ENCODE data around the gene SULT1C4.

Gene SULT1C4

DNA sequence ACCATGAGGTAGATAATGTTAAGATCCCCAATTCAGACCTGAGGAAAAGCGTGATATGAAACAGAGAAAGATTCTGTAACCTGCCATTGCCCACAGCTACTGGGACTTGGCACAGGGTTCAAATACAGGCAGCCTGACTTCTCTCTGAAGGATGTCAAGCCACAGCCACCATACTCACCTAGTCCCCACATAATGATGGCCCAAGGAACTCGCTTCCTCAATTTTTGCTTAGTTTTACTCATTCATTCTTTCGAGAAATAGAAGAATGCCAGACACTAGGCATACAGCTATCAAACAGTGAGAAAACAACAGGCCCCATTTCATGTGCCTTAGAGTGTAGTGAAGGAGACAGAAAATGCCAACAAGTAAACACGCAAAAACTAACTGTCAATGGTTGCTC, 980 bp upstream of the SULT1C4 start:
- no peak for DNase-seq

DNA sequence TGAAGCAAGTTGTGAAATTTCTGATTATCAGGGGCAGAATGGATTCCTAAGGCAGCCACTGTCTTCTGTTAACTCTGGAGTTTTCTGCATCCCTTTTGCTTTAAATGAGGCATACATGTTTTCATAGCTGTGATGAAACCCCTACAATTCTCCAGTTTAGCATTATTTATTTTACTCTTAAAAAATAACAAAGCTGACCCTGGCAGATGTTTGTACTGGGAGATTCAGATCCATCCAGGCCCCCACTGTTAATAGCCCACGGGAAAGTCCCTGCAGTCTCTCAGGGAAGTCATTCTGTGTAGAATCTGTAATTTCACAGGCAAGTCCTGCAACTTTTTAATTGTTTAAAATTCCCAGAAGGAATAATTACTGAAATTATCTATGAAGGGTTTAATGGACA, 353 bp upstream of the SULT1C4 start:
- no peak for DNase-seq

DNA sequence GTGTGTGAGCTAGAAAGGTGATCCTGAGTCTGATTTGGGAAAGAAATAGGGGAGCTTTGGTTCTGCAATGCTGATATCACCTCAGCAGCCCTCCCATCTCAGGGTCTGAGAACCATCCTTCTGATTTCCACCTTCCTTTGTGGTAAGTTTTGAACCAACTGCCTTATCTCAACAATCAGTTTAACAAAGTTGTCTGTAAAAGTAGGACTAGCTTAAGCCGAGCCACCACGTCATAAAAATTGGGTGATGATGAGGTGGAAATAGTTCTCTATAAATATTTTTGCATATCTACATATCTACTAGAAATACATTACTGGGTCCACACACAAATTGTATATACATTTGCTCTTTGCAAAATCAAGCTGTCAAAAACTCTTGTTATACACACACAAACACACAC, 1.1 kb downstream of the SULT1C4 start:
- no peak for DNase-seq

DNA sequence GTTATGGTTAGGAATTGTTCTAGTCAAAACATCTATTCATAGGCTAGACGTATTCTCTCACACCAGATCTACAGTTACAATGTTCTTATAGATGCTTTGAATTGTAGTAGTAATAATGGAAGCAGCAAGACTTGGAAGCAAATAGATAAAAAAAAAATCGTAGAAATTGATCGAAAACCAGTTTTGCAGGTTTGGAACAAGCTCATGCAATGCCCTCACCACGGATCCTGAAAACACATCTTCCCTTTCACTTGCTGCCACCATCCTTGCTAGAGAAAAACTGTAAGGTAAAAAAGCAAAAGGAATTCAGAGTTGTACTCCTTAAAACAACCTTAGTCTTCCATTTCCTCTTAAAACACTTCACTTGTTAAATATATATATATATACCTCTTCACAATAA, 4.4 kb downstream of the SULT1C4 start:
- no peak for DNase-seq

DNA sequence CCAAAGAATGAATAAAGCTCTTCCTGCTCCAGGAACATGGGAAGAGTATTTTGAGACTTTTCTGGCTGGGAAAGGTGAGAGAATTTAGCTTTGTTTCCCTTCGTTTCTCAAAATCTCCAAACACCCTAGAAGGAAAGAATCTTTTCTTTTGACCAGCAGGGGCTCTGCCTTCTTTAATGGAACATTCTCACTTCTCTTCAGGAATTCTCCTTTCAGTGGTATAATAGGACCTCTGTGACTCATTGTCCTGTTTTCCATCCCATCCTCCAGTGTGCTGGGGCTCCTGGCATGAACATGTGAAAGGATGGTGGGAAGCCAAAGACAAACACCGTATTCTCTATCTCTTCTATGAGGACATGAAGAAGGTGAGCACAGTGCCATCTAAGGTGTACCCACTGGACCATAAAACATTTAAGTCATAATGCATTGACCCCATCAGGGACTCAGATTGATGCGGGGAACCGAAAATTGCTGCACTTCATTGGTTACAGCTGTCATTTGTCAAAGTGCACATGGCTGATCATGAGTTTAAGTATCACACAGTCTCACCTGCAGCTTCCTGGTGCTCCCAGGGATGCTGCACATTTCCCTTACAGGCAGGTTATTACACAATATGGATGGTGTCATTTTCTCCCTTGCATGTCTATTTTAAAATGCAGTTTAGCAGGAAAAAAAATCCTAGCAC, 5.5 kb downstream of the SULT1C4 start:
- DNase-seq, result no peak

DNA sequence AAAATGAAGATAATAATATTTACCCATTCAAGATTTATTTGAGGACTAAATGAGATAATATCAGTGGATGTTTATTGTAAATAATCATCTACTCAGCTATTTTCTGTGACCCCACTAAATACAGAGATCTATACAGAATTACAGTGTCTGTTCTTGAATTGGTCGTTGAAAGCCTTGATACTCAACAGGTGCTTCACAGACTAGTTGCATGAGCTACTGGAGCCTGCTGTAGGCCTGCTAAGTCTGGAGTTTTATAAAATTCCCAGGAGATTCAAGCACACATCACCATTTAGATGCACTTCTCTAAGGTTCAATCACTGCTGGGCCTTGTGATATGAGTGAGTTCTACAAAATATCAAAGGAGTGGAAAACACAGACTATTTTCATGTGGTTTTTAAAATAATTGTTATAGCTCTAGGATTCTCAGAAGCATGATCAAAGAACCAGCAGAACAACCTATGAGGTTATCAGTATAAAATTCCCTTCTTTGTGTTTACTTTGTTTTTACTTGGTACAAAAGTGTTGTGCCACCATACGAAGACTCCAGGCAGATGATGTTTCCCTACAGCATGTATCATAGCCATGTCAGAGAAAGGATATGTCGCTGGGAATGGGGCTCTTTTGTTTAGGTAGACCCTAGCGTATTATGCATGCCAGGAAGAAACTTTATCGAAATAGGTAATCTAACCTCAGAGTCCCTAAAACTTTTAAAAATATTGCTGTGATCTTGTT, 7.1 kb downstream of the SULT1C4 start:
- DNase-seq, result no peak

DNA sequence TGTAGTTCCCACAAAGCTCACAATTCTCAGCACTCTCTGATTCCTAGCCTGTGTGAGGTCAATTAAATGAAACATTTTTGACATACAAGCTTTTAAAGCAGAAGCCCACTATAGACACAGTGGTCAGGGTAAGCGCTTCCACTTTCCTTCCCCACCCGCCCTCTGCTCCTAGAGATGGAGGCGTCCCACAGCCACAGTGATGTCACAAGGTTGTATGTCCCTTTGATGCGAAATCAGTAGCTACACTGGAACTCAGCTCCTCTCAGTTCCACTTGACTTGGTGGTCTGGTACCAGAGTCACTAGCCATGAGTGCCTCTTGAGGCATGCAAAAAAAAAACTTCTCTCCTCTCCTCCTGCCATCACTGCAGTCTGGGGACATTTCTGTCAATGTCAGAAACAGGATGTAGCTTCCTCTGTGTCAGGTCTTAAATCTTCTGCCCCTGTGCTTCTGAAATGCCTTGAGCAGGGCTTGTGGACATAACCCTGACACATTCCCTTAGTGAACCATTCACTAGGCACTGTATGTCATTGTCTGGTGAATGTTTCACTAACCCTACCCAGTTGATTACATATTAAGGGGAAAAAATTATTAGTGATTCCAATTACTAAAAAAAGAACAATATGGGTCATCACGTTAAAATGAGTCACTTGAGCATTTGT, 7.8 kb downstream of the SULT1C4 start:
- no peak for DNase-seq

DNA sequence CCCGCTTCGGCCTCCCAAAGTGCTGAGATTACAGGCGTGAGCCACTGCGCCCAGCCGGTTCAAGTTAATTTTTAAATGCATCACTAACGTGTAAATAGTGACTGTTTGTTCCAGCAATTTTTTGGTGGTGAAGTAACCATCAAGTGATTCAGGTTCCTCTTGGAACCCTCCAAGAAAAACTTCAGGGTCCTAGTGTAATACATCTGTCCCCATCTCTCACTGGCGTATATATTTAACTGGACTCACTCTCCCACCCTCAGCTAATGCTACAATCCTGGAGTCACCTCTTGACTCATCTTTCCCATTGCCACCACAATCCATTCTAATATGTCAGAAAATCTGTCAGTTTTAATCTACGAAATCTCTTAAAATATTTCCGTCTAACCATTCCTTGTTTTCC, 10.3 kb downstream of the SULT1C4 start:
- DNase-seq, result no peak

DNA sequence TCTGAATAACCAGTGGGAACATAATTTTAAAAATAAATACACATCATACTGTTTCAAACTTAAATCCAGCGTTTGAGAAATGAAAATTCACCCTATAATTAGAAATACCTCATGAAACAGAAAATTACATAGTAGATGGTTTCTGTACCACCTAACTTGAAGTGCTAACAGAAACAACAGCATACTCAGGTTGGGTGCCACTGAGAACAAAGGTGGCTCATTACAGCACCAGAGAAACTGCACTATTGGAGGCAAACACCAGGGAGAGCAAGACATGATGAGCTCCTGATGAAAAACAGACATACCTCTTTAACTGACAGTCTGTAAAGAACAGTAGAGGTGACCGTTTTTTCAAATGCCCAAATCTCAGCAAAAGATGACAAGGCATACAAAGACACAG, 12.6 kb downstream of the SULT1C4 start:
- DNase-seq, result no peak

DNA sequence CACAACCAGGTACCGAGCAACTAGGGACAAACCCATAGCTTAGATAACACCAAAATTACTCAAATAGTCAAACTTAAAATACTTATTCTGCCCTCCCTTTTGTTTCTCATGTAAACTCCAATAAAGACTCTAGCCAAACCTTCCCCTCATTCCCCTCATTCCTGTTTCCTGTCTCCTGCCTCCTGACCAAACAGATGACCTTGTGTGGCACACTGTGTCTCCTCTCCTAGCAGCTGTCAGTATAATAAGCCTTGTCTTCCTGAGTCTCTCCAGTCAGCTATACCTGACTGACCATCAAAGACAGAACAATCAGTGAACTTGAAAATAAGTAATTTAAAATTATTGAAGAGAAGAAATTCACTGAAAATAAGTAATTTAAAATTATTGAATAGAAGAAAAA, 14.3 kb downstream of the SULT1C4 start:
- no peak for DNase-seq

DNA sequence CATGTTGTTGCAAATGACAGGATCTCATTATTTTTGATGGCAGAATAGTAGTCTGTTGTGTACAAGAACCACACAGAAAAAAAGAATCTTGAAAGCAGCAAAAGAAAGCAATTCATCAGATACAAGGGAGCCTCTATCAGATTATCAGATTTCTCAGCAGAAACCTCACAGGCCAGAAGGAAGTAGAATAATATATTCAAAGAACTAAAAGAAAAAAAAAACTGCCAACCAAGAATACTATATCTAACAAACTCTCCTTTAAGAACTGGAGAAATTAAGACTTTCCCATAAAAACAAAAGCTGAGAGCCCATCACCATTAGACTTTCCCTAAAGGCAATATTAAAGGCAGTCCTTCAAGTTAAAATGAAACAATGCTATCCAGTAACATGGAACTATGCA, 15.4 kb downstream of the SULT1C4 start:
- no peak for DNase-seq

DNA sequence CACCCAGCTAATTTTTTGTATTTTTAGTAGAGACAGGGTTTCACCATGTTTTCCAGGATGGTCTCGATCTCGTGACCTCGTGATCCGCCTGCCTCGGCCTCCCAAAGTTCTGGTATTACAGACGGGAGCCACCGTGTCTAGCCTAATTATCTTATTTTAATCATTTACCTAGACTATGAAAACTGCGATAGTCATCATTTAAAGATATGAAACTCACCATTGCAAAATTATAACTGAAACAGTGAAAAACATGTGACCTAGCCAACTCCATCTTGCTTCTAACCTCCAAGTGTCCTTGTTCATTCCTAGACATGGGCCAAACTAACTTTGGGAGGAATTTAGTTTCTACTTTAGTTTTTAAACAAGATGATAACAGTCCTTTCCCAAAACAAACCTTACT, 17.4 kb downstream of the SULT1C4 start:
- no peak for DNase-seq

DNA sequence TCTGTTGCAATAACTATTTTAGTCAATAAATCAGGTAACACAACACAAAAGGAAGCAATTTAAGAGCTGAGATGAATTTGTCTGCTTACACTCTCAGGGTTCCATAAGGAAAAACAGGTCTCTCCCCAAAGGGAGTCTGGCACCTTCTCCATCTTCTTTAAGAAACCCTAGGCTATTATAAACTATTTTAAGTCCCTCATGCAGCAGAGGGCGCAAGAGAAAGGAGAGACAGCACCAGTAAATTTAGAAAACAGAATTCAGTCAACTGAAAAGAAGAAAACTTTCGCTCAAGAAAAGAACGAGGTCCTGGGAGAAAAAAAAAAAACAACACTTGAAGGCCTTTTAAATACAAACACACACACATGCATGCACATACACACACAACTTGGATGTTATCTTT, 19.1 kb downstream of the SULT1C4 start:
- no peak for DNase-seq

DNA sequence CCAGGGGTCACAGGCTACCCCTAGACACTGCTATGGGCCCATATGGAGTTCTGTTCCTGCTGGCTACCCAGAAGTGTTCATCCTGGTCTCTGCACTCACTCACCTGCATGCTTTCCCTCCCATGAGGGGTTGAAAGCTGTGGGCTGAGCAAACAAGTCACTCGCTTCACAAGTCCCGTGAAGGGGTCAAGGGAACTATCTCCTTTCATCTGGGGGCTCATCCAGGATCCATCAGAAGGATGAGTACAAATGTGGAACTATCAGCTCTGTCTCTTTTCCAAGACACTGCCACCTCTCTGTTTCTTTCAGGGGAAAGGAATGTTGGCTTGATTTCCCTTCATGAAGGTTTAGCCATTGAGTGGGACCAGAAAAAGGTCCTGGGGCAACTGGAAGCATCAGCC, 21.7 kb downstream of the SULT1C4 start:
- no peak for DNase-seq

DNA sequence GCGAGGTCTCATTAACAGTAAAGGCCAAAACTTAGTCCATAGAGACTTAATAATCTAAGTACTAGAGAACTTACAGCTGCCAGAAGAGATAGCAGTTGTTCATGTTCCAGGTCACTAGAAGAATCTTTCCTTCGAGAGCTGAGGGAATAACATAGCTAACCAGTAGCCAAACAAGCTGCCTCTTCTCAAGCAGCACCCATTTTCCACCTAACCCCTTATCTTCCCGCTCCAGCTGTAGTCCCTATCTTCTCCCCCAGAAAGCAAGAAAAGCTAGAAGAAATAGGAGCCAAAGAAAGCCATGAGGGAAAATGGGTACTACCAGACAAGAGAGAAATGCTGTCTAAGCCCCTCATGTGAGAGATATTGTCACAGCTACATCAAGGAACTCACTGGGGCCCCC, 24.0 kb downstream of the SULT1C4 start:
- DNase-seq, result no peak

DNA sequence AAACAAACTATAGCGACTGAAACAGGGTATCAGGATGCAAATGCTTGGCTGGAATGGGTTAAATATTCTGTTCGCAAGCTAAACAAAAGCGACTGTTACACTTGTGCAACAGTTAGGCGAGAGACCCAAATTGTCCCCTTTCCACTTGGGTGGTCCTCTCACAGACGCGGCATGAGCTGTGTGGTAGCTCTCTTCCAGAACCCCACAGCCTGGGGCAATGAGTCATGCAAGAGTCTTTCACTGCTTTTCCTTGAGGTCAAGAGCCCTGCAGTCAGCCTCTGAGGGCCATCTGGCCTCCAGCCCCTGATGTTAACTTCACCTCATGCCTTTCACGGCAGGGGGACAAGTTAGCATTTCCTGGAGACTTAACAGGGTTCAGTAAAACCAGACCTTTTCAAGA, 25.7 kb downstream of the SULT1C4 start:
- DNase-seq, result no peak

DNA sequence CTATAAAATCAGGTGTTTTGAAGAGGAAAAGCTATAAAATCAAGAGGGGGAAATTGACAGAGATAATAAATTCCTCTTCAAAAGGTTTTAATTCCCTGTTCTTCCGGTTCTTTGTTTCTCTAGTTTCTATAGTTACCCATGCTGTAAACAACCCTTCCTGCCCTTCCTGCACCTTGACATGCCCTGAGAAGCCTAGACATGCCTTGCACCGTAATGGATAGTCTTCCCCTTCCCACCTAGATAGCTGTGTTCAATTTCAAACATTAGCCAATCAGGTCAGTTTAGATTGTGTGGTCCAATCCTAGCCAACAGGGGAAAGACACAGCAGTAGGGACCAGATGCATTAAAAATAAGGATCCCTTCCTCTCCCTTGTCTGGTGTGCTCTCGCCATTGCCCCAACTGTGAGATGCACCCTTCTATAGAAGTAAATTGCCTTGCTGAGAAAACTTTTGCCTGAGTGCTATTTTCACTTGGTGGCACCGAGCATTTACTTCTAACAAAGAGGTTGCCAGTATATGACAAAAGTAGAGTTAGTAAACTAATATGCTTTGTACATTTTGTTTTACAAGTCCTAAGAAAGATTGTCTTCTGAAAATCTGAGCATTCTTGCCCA, 27.1 kb downstream of the SULT1C4 start:
- DNase-seq, result no peak

DNA sequence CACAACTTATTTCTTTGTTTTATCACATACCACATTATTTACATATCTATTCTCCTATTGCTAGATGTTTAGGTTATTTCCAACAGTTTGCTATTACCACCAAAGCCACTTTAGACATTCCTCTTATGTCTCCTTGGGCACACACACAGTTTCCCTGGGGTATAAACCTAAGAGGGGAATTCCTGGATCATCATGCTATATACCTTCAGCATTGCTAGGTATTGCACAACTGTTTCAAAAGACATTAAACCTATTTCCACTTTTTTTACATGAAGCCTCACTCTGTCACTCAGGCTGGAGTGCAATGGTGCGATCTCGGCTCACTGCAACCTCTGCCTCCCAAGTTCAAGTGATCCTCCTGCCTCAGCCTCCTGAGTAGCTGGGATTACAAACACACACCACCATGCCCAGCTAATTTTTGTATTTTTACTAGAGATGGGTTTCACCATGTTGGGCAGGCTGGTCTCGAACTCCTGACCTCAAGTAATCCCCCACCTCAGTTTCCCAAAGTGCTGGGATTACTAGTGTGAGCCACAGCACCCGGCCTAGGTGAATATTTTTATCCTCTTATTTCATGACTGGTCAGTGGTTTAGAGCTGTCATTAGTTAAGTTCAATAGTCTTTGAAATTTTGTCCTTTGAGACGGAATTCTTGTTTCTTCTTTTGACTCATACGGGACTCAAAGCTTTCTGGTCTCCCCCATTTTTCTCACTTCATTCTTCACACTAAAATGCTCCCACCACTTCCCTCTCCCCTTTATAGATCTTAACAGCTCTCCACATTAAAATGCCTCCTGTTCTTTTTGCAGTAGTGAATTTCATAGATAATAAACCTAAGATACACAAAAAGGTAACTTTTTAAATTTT, 30.3 kb downstream of the SULT1C4 start:
- no peak for DNase-seq

DNA sequence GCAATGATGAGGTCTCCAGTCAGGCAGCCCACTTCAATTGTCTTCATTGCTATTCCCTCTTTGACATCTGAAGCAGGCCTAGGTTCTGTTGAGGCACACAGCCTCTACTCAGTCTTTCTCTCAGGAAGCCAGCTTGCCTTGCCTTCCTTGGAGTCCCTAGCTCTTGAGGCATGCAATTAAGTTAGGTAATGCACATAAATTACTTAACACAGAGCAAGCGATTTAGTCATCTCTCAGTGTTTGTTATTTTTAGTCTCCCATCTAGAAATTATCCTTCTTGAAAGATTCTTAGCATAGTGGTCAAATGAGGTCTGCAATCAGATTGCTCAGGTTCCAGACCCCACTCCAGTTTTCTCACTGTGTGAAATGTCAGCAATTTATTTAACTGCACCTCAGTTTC, 32.0 kb downstream of the SULT1C4 start:
- no peak for DNase-seq

DNA sequence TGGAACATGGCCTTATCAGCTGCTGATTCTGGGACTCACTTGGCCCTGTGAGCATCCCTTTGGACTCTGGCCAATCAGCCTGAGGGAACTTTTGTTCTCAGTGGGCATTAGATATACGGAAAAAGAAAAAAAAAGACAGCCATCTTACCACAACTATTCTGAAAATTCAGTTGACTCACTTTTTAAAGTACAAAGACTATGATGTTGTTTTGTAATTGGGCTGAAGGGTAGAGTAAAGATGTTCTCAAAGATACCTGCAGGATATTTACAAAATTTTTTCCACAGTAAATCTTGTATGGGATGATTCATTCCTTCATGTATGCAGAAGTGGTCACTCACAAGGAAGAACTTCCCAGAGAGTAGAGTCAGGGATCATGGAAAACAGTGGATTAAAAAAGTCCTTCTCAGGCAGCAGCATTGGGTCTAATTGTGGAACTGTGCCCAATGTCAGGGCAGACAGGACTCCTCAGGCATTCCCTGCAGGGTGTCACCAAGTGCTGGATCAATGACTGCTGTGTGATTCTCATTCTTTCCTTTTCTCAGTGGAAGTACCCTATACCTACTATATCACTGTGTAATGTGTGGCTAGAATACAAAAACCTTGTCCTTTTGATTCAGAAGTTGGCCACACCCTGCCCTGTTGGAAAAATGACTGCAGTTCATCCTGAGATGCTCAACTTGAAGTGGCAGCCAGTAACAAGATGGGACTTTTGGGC, 35.4 kb downstream of the SULT1C4 start:
- no peak for DNase-seq

DNA sequence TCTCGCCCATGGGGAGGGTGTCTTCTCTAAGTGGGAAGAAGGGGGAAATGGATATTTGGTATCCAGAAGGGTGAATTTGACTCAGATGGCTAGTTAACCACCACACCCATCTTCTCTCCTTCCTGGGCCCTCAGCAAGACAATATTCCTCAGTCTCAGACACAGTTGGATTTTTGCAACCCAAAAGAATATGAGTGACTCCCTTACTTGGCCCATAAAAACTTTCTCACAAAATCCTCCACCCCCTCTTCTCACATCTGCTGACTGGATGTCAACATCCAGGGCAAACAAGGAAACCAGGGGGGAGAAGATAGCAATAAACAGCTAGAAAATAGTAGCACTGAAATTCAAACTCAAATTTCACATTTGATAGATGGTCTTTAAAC, 35.9 kb downstream of the SULT1C4 start:
- no peak for DNase-seq

DNA sequence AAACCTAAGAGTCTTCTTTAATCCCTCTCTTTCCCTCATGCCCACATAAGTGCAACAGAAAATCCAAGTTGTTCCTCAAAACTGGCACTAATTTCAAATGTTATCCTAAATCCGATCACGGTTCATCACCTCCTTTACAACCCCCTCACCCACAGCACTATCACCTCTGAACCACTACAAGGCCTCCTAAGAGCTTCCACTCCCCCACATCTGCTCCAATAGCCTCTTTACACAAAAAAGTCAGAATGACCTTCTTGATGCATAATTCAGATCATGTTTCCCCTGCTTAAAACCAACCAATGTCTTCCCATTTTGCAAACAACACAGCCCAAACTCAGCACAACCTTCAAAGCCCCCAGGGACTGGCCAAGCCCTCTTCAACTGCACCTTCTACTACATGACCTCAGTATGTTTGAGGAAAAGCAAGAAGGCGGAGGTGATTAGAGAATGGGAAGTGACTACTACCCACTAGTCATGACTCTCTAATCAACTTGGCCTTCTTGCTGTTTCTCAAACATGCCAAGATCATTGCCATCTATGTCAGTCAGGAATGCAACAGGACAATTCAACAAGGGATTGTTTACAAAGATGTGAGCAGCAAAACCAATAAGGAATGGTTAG, 36.6 kb downstream of the SULT1C4 start:
- DNase-seq, result no peak

All from NCI-H1694 treated with DMSO at 0.1 percent for 48 hours (cell line).